ENCODE measurements around the gene TPPP. TPM values are rescaled to one million over a fixed set of nuclear protein-coding genes. Genes with fewer than 3 reads are reported as not detected.

TPPP gene
- total and polyA plus RNA-seq, 9 donors, result 3.6 to 14.2 (median 7.0) TPM

DNA sequence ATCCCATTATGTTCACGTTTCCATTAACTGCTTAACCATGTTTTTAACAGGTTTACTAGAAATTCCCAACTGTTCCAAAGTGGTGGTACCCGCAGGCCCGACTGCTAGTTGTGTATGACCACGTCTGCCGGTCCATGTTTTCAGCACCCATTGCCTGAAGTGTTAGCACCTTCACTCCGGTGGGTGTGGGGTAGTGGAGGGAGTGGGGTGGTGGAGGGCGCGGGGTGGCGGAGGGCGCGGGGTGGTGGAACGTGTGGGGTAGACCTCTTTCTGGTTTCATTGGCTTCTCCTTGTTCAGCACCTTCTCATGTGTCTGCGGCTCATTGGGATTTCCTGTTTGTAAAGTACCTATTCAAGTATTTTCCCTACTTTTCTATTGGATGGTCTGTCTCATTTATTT, 37.7 kb downstream of the TPPP start:
- H3K9me3 ChIP-seq (replicated peaks; ENCODE audit: control insufficient read depth, low read depth, low read length), result peaks cover 5% of the 10 kb centered on the region
- no peak overlapping the region for H3K27ac ChIP-seq (ENCODE audit: low read length)
- peaks cover 34% of the 10 kb centered on the region for H3K36me3 ChIP-seq (ENCODE audit: control insufficient read depth, insufficient read depth, low read length)
- H3K4me3 ChIP-seq (ENCODE audit: low read length), result no peak overlapping the region
- no peaks in the 10 kb centered on the region for H3K4me1 ChIP-seq (ENCODE audit: control insufficient read depth, insufficient read depth, low read length)
- no peaks in the 10 kb centered on the region for H3K27me3 ChIP-seq (ENCODE audit: control insufficient read depth, insufficient read depth, low read length)
- WGBS (ENCODE audit: insufficient coverage), result 78% methylated on average over 3 of the region's 13 CpGs
- no peak for DNase-seq

DNA sequence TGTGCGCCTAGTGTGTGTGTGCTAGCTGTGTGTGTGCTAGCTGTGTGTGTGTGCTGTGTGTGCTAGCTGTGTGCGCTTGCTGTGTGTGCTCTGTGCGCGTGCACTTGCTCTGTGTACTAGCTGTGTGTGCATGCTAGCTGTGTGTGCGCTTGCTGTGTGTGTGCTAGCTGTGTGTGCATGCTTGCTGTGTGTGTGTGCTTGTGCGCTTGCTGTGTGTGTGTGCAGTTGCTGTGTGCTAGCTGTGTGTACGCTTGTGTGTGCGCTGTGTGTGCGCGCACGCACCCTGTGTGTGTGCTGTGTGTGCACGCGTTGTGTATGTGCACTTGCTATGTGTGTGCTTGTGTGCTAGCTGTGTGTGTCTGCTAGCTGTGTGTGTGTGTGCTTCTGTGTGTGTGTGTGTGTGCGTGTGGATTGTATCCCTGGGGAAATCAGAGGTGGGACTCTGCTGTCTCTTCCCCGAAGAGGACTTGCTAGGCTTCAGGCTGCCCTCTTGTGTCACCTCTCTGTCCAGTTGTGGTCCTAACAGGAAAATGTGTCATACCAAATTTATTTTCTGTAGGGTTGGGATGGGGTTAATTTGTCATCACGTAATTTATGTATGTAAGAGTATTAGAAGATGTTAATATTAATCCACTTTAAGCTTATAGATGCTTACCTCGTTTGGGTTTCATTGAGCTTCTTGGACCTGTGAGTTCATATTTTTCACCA, 38.9 kb downstream of the TPPP start:
- Histone ChIP-seq H3K27me3 (ENCODE audit: control insufficient read depth, insufficient read depth, low read length) (no peaks in the 10 kb centered on the region), H3K9me3 (replicated peaks; ENCODE audit: control insufficient read depth, low read depth, low read length) (peaks cover 5% of the 10 kb centered on the region), H3K4me3 (ENCODE audit: low read length) (no peak overlapping the region), H3K27ac (ENCODE audit: low read length) (no peak overlapping the region), H3K36me3 (ENCODE audit: control insufficient read depth, insufficient read depth, low read length) (peaks cover 24% of the 10 kb centered on the region), H3K4me1 (ENCODE audit: control insufficient read depth, insufficient read depth, low read length) (no peaks in the 10 kb centered on the region)
- WGBS (ENCODE audit: insufficient coverage), result 83% methylated on average over 11 of the region's 17 CpGs
- DNase-seq, result no peak

DNA sequence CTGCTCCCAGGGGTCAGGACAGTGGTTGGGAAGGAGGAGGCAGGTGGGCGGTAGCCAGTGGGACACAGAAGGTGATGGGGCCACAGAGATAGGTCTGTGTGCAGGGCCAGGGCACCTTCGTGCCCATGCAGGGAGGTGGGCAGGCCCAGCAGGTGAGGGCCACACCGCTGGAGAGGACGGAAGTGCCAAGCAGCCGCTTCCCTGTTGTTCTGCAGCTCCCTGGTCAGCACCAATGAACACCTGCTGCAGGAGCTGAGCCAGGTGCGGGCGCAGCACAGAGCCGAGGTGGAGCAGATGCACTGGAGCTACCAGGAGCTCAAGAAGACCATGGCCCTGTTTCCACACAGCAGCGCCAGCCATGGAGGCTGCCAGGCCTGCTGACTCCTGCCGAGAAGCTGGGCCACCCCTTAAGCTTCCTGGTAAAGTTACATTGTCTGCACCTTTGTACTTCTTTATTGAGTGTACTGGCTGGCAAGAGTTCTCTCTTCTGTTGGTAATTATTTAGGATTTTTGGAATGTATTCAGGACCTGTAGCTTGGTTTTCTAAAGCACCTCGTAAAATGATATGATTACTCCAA, 40.3 kb downstream of the TPPP start:
- 93% methylated on average over 9 of the region's 11 CpGs for WGBS (ENCODE audit: insufficient coverage)
- H3K27me3 ChIP-seq (ENCODE audit: control insufficient read depth, insufficient read depth, low read length), result no peaks in the 10 kb centered on the region
- H3K4me1 ChIP-seq (ENCODE audit: control insufficient read depth, insufficient read depth, low read length), result no peaks in the 10 kb centered on the region
- no peak for DNase-seq
- no peak overlapping the region for H3K4me3 ChIP-seq (ENCODE audit: low read length)
- H3K36me3 ChIP-seq (ENCODE audit: control insufficient read depth, insufficient read depth, low read length), result peaks cover 16% of the 10 kb centered on the region
- H3K9me3 ChIP-seq (replicated peaks; ENCODE audit: control insufficient read depth, low read depth, low read length), result peaks cover 2% of the 10 kb centered on the region
- no peak overlapping the region for H3K27ac ChIP-seq (ENCODE audit: low read length)

- Histone ChIP-seq H3K9me3 (replicated peaks; ENCODE audit: control insufficient read depth, low read depth, low read length) (no peaks in the 10 kb centered on the region), H3K36me3 (ENCODE audit: control insufficient read depth, insufficient read depth, low read length) (peaks cover 15% of the 10 kb centered on the region), H3K27me3 (ENCODE audit: control insufficient read depth, insufficient read depth, low read length) (no peaks in the 10 kb centered on the region), H3K27ac (ENCODE audit: low read length) (no peak overlapping the region), H3K4me3 (ENCODE audit: low read length) (no peak overlapping the region), H3K4me1 (ENCODE audit: control insufficient read depth, insufficient read depth, low read length) (no peaks in the 10 kb centered on the region)
- WGBS (ENCODE audit: insufficient coverage), result 94% methylated on average over 6 of the region's 8 CpGs
- no peak for DNase-seq
Observed at GRCh38 chr5:652023-652515, 41.1 kb downstream of the TPPP start.

GRCh38 chr5:651296-652022, 41.7 kb downstream of the TPPP start:
- no peak for DNase-seq
- H3K4me1 ChIP-seq (ENCODE audit: control insufficient read depth, insufficient read depth, low read length), result no peaks in the 10 kb centered on the region
- no peak overlapping the region for H3K4me3 ChIP-seq (ENCODE audit: low read length)
- H3K27me3 ChIP-seq (ENCODE audit: control insufficient read depth, insufficient read depth, low read length), result no peaks in the 10 kb centered on the region
- WGBS (ENCODE audit: insufficient coverage), result 67% methylated on average over 2 of the region's 16 CpGs
- peaks cover 19% of the 10 kb centered on the region for H3K36me3 ChIP-seq (ENCODE audit: control insufficient read depth, insufficient read depth, low read length)
- H3K9me3 ChIP-seq (replicated peaks; ENCODE audit: control insufficient read depth, low read depth, low read length), result no peaks in the 10 kb centered on the region
- no peak overlapping the region for H3K27ac ChIP-seq (ENCODE audit: low read length)

- Histone ChIP-seq H3K27me3 (ENCODE audit: control insufficient read depth, insufficient read depth, low read length) (no peaks in the 10 kb centered on the region), H3K27ac (ENCODE audit: low read length) (no peak overlapping the region), H3K4me3 (ENCODE audit: low read length) (no peak overlapping the region), H3K36me3 (ENCODE audit: control insufficient read depth, insufficient read depth, low read length) (peaks cover 19% of the 10 kb centered on the region), H3K9me3 (replicated peaks; ENCODE audit: control insufficient read depth, low read depth, low read length) (no peaks in the 10 kb centered on the region), H3K4me1 (ENCODE audit: control insufficient read depth, insufficient read depth, low read length) (peaks cover 12% of the 10 kb centered on the region)
- 95% methylated on average over 7 of the region's 9 CpGs for WGBS (ENCODE audit: insufficient coverage)
- DNase-seq, result no peak
Observed at GRCh38 chr5:647727-648126, 45.4 kb downstream of the TPPP start.

DNA sequence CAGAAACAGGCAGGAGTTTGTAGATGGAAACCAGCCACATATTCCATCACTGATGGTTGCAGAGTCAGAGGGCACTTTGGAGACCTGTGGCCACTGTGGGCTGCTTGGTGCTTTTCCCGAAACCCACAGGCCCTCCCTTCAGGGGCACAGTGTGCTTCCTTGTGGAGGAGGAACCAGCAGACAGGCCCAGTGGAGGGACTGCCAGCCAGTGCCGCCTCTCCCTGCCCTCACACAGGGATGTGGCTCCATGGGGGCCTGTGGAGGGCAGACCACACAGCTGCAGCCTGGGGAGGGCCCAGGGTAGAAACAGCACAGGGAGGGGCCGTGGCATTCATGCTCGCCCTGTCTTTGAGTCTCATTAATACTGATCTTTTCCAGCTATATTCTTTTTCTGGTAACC, 45.8 kb downstream of the TPPP start:
- Histone ChIP-seq H3K27ac (ENCODE audit: low read length) (no peak overlapping the region), H3K36me3 (ENCODE audit: control insufficient read depth, insufficient read depth, low read length) (peaks cover 19% of the 10 kb centered on the region), H3K4me1 (ENCODE audit: control insufficient read depth, insufficient read depth, low read length) (peaks cover 14% of the 10 kb centered on the region), H3K9me3 (replicated peaks; ENCODE audit: control insufficient read depth, low read depth, low read length) (no peaks in the 10 kb centered on the region), H3K4me3 (ENCODE audit: low read length) (no peak overlapping the region), H3K27me3 (ENCODE audit: control insufficient read depth, insufficient read depth, low read length) (no peaks in the 10 kb centered on the region)
- WGBS (ENCODE audit: insufficient coverage), result 100% methylated on average over 2 of the region's 4 CpGs
- DNase-seq, result no peak

GRCh38 chr5:646396-647201, 46.6 kb downstream of the TPPP start:
- peaks cover 19% of the 10 kb centered on the region for H3K36me3 ChIP-seq (ENCODE audit: control insufficient read depth, insufficient read depth, low read length)
- no peak overlapping the region for H3K27ac ChIP-seq (ENCODE audit: low read length)
- H3K4me3 ChIP-seq (ENCODE audit: low read length), result no peak overlapping the region
- DNase-seq, result no peak
- WGBS (ENCODE audit: insufficient coverage), result 94% methylated on average over 15 of the region's 18 CpGs
- no peaks in the 10 kb centered on the region for H3K9me3 ChIP-seq (replicated peaks; ENCODE audit: control insufficient read depth, low read depth, low read length)
- H3K4me1 ChIP-seq (ENCODE audit: control insufficient read depth, insufficient read depth, low read length), result peaks cover 14% of the 10 kb centered on the region
- H3K27me3 ChIP-seq (ENCODE audit: control insufficient read depth, insufficient read depth, low read length), result no peaks in the 10 kb centered on the region

DNA sequence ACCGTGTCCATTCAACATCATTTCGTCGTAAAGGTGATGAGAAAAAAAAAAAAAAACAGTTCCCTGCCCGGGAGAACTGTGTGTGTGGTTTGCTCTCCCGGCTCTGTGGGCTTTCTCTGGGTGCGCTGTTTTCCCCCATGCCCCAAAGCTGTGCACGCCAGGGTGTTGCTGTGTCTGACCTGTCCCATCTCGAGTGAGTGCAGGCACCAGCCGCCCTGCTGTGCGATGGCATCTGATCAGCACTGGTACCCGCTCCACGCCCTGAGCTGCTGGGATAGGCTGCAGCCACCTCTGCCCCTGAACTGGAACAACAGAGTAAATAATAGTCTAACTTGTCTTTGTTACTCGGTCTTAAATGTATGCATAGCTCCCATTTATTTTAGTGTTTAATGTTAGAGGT, 47.7 kb downstream of the TPPP start:
- Histone ChIP-seq H3K27me3 (ENCODE audit: control insufficient read depth, insufficient read depth, low read length) (no peaks in the 10 kb centered on the region), H3K4me3 (ENCODE audit: low read length) (no peak overlapping the region), H3K36me3 (ENCODE audit: control insufficient read depth, insufficient read depth, low read length) (peaks cover 30% of the 10 kb centered on the region), H3K27ac (ENCODE audit: low read length) (no peak overlapping the region), H3K9me3 (replicated peaks; ENCODE audit: control insufficient read depth, low read depth, low read length) (no peaks in the 10 kb centered on the region), H3K4me1 (ENCODE audit: control insufficient read depth, insufficient read depth, low read length) (peaks cover 14% of the 10 kb centered on the region)
- no peak for DNase-seq
- WGBS (ENCODE audit: insufficient coverage), result 93% methylated on average over 9 of the region's 13 CpGs

DNA sequence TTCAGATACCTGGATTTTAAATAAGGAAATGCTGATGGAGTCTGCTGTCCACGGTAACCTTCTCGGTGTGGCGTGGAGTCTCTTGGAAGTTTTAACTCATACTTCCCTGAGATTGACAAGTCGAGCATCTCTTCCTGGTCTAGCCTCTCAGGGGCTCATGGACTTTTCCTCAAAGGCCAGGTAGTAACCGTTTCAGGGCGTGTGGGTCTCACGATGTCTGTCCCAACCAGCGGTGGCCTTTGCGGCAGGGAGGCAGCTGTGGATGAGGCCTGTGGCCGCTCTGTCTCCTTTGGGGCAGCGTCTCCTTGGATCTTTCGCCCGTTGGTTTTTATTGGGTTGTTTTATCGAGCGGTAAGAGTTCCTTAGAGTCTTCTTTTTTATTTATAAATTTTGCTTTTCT, 48.2 kb downstream of the TPPP start:
- peaks cover 14% of the 10 kb centered on the region for H3K4me1 ChIP-seq (ENCODE audit: control insufficient read depth, insufficient read depth, low read length)
- H3K27ac ChIP-seq (ENCODE audit: low read length), result no peak overlapping the region
- peaks cover 35% of the 10 kb centered on the region for H3K36me3 ChIP-seq (ENCODE audit: control insufficient read depth, insufficient read depth, low read length)
- no peaks in the 10 kb centered on the region for H3K9me3 ChIP-seq (replicated peaks; ENCODE audit: control insufficient read depth, low read depth, low read length)
- H3K27me3 ChIP-seq (ENCODE audit: control insufficient read depth, insufficient read depth, low read length), result no peaks in the 10 kb centered on the region
- no peak overlapping the region for H3K4me3 ChIP-seq (ENCODE audit: low read length)
- WGBS (ENCODE audit: insufficient coverage), result 78% methylated on average over 9 of the region's 15 CpGs
- DNase-seq, result no peak

Measured in muscle of leg (tissue), 11 donors.